Activated CD4-positive, alpha-beta T cell treated with anti-CD3 and anti-CD28 coated beads, Interleukin-2, amount 50 U/mL, for 4 hours (primary cell): Measurements from ENCODE around the gene ZMIZ2.
"Not testable (repeated sequence)": the region's sequence is repeated elsewhere in the genome, so short reads cannot be mapped to it uniquely, and the experiment has no call there.

Experiments used
- DNase-seq, 2 experiments: peaks; one replicate each; pipeline ENCODE4 v3.0.0-alpha.2; 2020

Gene ZMIZ2

GRCh38 chr7:44729949-44730590, 18.6 kb upstream of the ZMIZ2 start:
- DNase-seq: no peak

GRCh38 chr7:44732971-44733370, 15.7 kb upstream of the ZMIZ2 start:
- DNase-seq: not testable (repeated sequence)

GRCh38 chr7:44733708-44734481, 14.8 kb upstream of the ZMIZ2 start:
- no peak for DNase-seq

GRCh38 chr7:44735403-44736165, 13.1 kb upstream of the ZMIZ2 start:
- peak; percentile 16 to 19 for DNase-seq

GRCh38 chr7:44736896-44737295, 11.8 kb upstream of the ZMIZ2 start:
- no peak for DNase-seq

- DNase-seq: no peak
Observed at GRCh38 chr7:44738051-44738723, 10.5 kb upstream of the ZMIZ2 start.

- DNase-seq: no peak
Observed at GRCh38 chr7:44738876-44739665, 9.6 kb upstream of the ZMIZ2 start.

- no peak for DNase-seq
Observed at GRCh38 chr7:44740055-44740454, 8.6 kb upstream of the ZMIZ2 start.

GRCh38 chr7:44743750-44744149, 4.9 kb upstream of the ZMIZ2 start:
- no peak for DNase-seq

- no peak for DNase-seq
Observed at GRCh38 chr7:44748948-44749731, 493 bp downstream of the ZMIZ2 start.

GRCh38 chr7:44749992-44750391, 1.3 kb downstream of the ZMIZ2 start:
- DNase-seq: no peak

- no peak for DNase-seq
Observed at GRCh38 chr7:44750424-44750823, 1.8 kb downstream of the ZMIZ2 start.

- peak; percentile 46 to 48 for DNase-seq
Observed at GRCh38 chr7:44750921-44751571, 2.4 kb downstream of the ZMIZ2 start.

GRCh38 chr7:44752822-44753221, 4.2 kb downstream of the ZMIZ2 start:
- no peak for DNase-seq

- no peak for DNase-seq
Observed at GRCh38 chr7:44754802-44755697, 6.4 kb downstream of the ZMIZ2 start.

- DNase-seq: no peak
Observed at GRCh38 chr7:44755698-44756627, 7.3 kb downstream of the ZMIZ2 start.

GRCh38 chr7:44756904-44757303, 8.3 kb downstream of the ZMIZ2 start:
- no peak for DNase-seq

- no peak for DNase-seq
Observed at GRCh38 chr7:44757311-44757710, 8.7 kb downstream of the ZMIZ2 start.

- no peak for DNase-seq
Observed at GRCh38 chr7:44757739-44758138, 9.1 kb downstream of the ZMIZ2 start.
